WTC11 (cell line): Measurements from ENCODE around the gene TMEM80. TPM values are rescaled to one million over a fixed set of nuclear protein-coding genes. Genes with fewer than 3 reads are reported as not detected.

ENCODE experiments used
- ATAC-seq: fragments of 200-7000 bp; cut with Tn5 transposase; 2 replicates; pipeline ENCODE4 v1.10.0; 2021; ENCODE audit warnings: mild to moderate bottlenecking, moderate library complexity
- CTCF ChIA-PET: fragments of 300-600 bp; sonication (Branson Sonifier 250); formaldehyde crosslinking; loops from one replicate; lab custom pipeline; 2021; ENCODE audit warnings: antibody characterized with exemption; lab: Charles Lee
- POLR2A ChIA-PET: fragments of 350-600 bp; sonication (Branson Sonifier 250); formaldehyde crosslinking; loops from one replicate; lab custom pipeline; 2021; ENCODE audit warnings: antibody characterized with exemption; lab: Charles Lee
- DNase-seq: peaks from one replicate; pipeline ENCODE4 v3.0.0; 2021; ENCODE audit warnings: low spot score
- H3K27ac Mint-ChIP-seq: 2 replicates; pipeline ENCODE4 v1.8.0; 2021; ENCODE audit warnings: mixed read lengths
- H3K27me3 Mint-ChIP-seq: 2 replicates; pipeline ENCODE4 v1.8.0; 2021; ENCODE audit warnings: low read depth, mild to moderate bottlenecking, moderate library complexity, mixed read lengths
- H3K36me3 Mint-ChIP-seq: 2 replicates; pipeline ENCODE4 v1.8.0; 2021; ENCODE audit warnings: mixed read lengths
- H3K4me1 Mint-ChIP-seq: 2 replicates; pipeline ENCODE4 v1.8.0; 2022; ENCODE audit warnings: mixed read lengths
- H3K4me3 Mint-ChIP-seq: 2 replicates; pipeline ENCODE4 v1.8.0; 2021; ENCODE audit warnings: mild to moderate bottlenecking, moderate library complexity, mixed read lengths
- H3K9me3 Mint-ChIP-seq: 2 replicates; pipeline ENCODE4 v1.8.0; 2021; ENCODE audit warnings: mixed read lengths
- CREB1 ChIP-seq: sonication (generic); formaldehyde crosslinking; IDR thresholded peaks from 2 replicates; pipeline ENCODE4 v1.8.0; 2023; ENCODE audit warnings: mild to moderate bottlenecking, missing genetic modification reagents
- CTCF ChIP-seq: fragments of 200-600 bp; IDR thresholded peaks from 2 replicates; pipeline ENCODE4 v1.8.0; 2022; ENCODE audit warnings: antibody characterized with exemption
- E2F1 ChIP-seq: sonication (generic); formaldehyde crosslinking; IDR thresholded peaks from 2 replicates; pipeline ENCODE4 v1.8.0; 2022; ENCODE audit warnings: mild to moderate bottlenecking, missing genetic modification reagents
- ESRRA ChIP-seq: sonication (generic); formaldehyde crosslinking; IDR thresholded peaks from 2 replicates; pipeline ENCODE4 v1.8.1; 2022; ENCODE audit warnings: mild to moderate bottlenecking, missing genetic modification reagents, borderline replicate concordance
- ETV6 ChIP-seq: sonication (generic); formaldehyde crosslinking; IDR thresholded peaks from 2 replicates; pipeline ENCODE4 v1.8.1; 2022; ENCODE audit warnings: mild to moderate bottlenecking, missing genetic modification reagents
- FOXP1 ChIP-seq: sonication (generic); formaldehyde crosslinking; IDR thresholded peaks from 2 replicates; pipeline ENCODE4 v1.8.0; 2022; ENCODE audit warnings: missing genetic modification reagents, mild to moderate bottlenecking, moderate library complexity, borderline replicate concordance
- IRF1 ChIP-seq: sonication (generic); formaldehyde crosslinking; IDR thresholded peaks from 2 replicates; pipeline ENCODE4 v1.8.0; 2023; ENCODE audit warnings: missing genetic modification reagents
- IRF2 ChIP-seq: sonication (generic); formaldehyde crosslinking; IDR thresholded peaks from 2 replicates; pipeline ENCODE4 v1.8.0; 2022; ENCODE audit warnings: low read depth, missing genetic modification reagents, borderline replicate concordance
- MLX ChIP-seq: sonication (generic); formaldehyde crosslinking; IDR thresholded peaks from 2 replicates; pipeline ENCODE4 v1.8.1; 2023; ENCODE audit warnings: mild to moderate bottlenecking, missing genetic modification reagents, moderate library complexity
- NR3C1 ChIP-seq: sonication (generic); formaldehyde crosslinking; conservative IDR thresholded peaks from 2 replicates; pipeline ENCODE4 v1.8.1; 2023; ENCODE audit warnings: low read depth, mild to moderate bottlenecking, missing genetic modification reagents
- PREB ChIP-seq: sonication (generic); formaldehyde crosslinking; IDR thresholded peaks from 2 replicates; pipeline ENCODE4 v1.8.1; 2022; ENCODE audit warnings: mild to moderate bottlenecking, missing genetic modification reagents, moderate library complexity, borderline replicate concordance
- RORB ChIP-seq: fragments of 250-450 bp; sonication (Bioruptor Pico); IDR thresholded peaks from 2 replicates; pipeline ENCODE4 v1.9.0; 2021; ENCODE audit warnings: mild to moderate bottlenecking
- TCF7 ChIP-seq: sonication (generic); formaldehyde crosslinking; IDR thresholded peaks from 2 replicates; pipeline ENCODE4 v1.8.0; 2022; ENCODE audit warnings: mild to moderate bottlenecking, low read depth, missing genetic modification reagents, moderate library complexity
- TEAD1 ChIP-seq: sonication (generic); formaldehyde crosslinking; IDR thresholded peaks from 2 replicates; pipeline ENCODE4 v1.8.0; 2022; ENCODE audit warnings: mild to moderate bottlenecking, missing genetic modification reagents
- TEAD4 ChIP-seq: sonication (generic); formaldehyde crosslinking; IDR thresholded peaks from 2 replicates; pipeline ENCODE4 v1.8.0; 2022; ENCODE audit warnings: mild to moderate bottlenecking, missing genetic modification reagents
- USF1 ChIP-seq: sonication (generic); formaldehyde crosslinking; IDR thresholded peaks from 2 replicates; pipeline ENCODE4 v1.8.0; 2022; ENCODE audit warnings: mild to moderate bottlenecking, missing genetic modification reagents
- ZNF281 ChIP-seq: sonication (generic); formaldehyde crosslinking; IDR thresholded peaks from 2 replicates; pipeline ENCODE4 v1.8.0; 2023; ENCODE audit warnings: mild to moderate bottlenecking, missing genetic modification reagents
- ZNF532 ChIP-seq: fragments of 250-450 bp; sonication (Bioruptor Pico); IDR thresholded peaks from 2 replicates; pipeline ENCODE4 v1.9.0; 2021; ENCODE audit warnings: mild to moderate bottlenecking, borderline replicate concordance
- total RNA-seq: library from RNA; stranded (reverse); gene quantifications from 3 replicates; pipeline ENCODE4 v1.2.3, GENCODE V29; 2021

TMEM80 gene
- total RNA-seq, 1 experiment from 2014 or later, result 23.4 TPM

GRCh38 chr11:680970-681369 is 14.6 kb upstream of the TMEM80 start (continued):
- TF ChIP-seq IRF1 (CRISPR knock-in tag) (no peak), PREB (no peak), FOXP1 (CRISPR knock-in tag) (no peak)

GRCh38 chr11:686451-687243 is 9.0 kb upstream of the TMEM80 start:
- H3K27me3 Mint-ChIP-seq, result no peaks in the 10 kb centered on the region
- TF ChIP-seq MLX (CRISPR knock-in tag), result no peak
- TF ChIP-seq, all 79 proteins: peak for 0
- no peaks in the 10 kb centered on the region for H3K9me3 Mint-ChIP-seq
- H3K4me1 Mint-ChIP-seq, result peaks cover 19% of the 10 kb centered on the region
- CTCF ChIA-PET, result interaction anchor here (0.6 to 1.4 kb wide), 2 partner anchors 61 to 77 kb away, joined by 3 to 4 read pairs; partner anchors contain the start of gene TALDO1
- POLR2A ChIA-PET, result interaction anchor here (1.0 kb wide), 1 partner anchor 9 kb away, joined by 3 read pairs; the partner anchor contains the start of gene TMEM80
- no peak for ATAC-seq
- no peak overlapping the region for H3K27ac Mint-ChIP-seq
- H3K36me3 Mint-ChIP-seq, result peaks cover 71% of the 10 kb centered on the region
- DNase-seq, result no peak
- no peak overlapping the region for H3K4me3 Mint-ChIP-seq

- Mint-ChIP-seq H3K27me3 (no peaks in the 10 kb centered on the region), H3K36me3 (peaks cover 60% of the 10 kb centered on the region), H3K9me3 (no peaks in the 10 kb centered on the region), H3K4me1 (peaks cover 27% of the 10 kb centered on the region), H3K4me3 (no peak overlapping the region), H3K27ac (no peak overlapping the region)
- ChIA-PET POLR2A (interaction anchor here (1.0 kb wide), 1 partner anchor 8 kb away, joined by 3 read pairs; the partner anchor contains the start of gene TMEM80), CTCF (interaction anchor here (1.4 kb wide), 1 partner anchor 76 kb away, joined by 4 read pairs; no protein-coding TSS in a partner anchor)
- no peak for ATAC-seq
- no peak for DNase-seq
- TF ChIP-seq TEAD4 (CRISPR knock-in tag) (no peak), ETV6 (no peak), USF1 (CRISPR knock-in tag) (no peak), CREB1 (CRISPR knock-in tag) (no peak), ZNF281 (no peak), CTCF (no peak), ZNF532 (CRISPR knock-in tag) (no peak), ESRRA (CRISPR knock-in tag) (no peak), IRF2 (CRISPR knock-in tag) (no peak), TCF7 (CRISPR knock-in tag) (no peak), NR3C1 (CRISPR knock-in tag) (no peak), RORB (CRISPR knock-in tag) (no peak), TEAD1 (CRISPR knock-in tag) (no peak), E2F1 (no peak)
These were observed 7.9 kb upstream of the TMEM80 start for GRCh38 chr11:687751-688150.
